Measurements from ENCODE around the gene SORCS1. TPM values are rescaled to one million over a fixed set of nuclear protein-coding genes. Genes with fewer than 3 reads are reported as not detected.

SORCS1 gene
- total RNA-seq, 1 experiment from 2014 or later, result 1.7 TPM

GRCh38 chr10:106897719-106898118 is 266.8 kb downstream of the SORCS1 start:
- no peak overlapping the region for H4K8ac ChIP-seq (replicated peaks; ENCODE audit: insufficient read length, low read depth, low read length)
- no peak overlapping the region for H3K27ac Mint-ChIP-seq
- no peak overlapping the region for H3T11ph ChIP-seq (ENCODE audit: low read length)
- H2AFZ ChIP-seq (ENCODE audit: low read length), result no peak overlapping the region
- no peak overlapping the region for H3K14ac ChIP-seq (ENCODE audit: insufficient read depth, low read length)
- H3K79me2 ChIP-seq (ENCODE audit: insufficient read depth, low read length), result no peaks in the 10 kb centered on the region
- no peaks in the 10 kb centered on the region for H3K79me1 ChIP-seq (ENCODE audit: insufficient read depth, low read depth, low read length, poor library complexity, severe bottlenecking)
- no peak for TF ChIP-seq CTCF (conservative IDR thresholded peaks at IDR 0.05)
- no peaks in the 10 kb centered on the region for H3K9me3 ChIP-seq (ENCODE audit: control insufficient read depth, low read depth, low read length)
- no peak overlapping the region for H4K91ac ChIP-seq (ENCODE audit: insufficient read length, low read depth, low read length)
- WGBS (ENCODE audit: extremely low coverage, insufficient read length, low lambda C conversion rate), result no CpG with 5 or more reads among the region's 7 CpGs
- no peak overlapping the region for H3K4me2 ChIP-seq (ENCODE audit: insufficient read depth, insufficient read length, low read length)
- no peaks in the 10 kb centered on the region for H3K27me3 ChIP-seq (ENCODE audit: insufficient read depth, low read length)
- no peak overlapping the region for H3K56ac ChIP-seq (ENCODE audit: insufficient read length, low read depth, low read length)
- H2BK120ac ChIP-seq (ENCODE audit: low read depth, low read length, poor library complexity, severe bottlenecking), result no peak overlapping the region
- no peaks in the 10 kb centered on the region for H3K4me1 ChIP-seq (ENCODE audit: insufficient read depth, low read length)
- H3K27ac ChIP-seq (ENCODE audit: insufficient read length, low read depth, low read length), result no peak overlapping the region
- no peak overlapping the region for H2BK15ac ChIP-seq (ENCODE audit: low read depth, low read length)
- no peak for DNase-seq
- no peaks in the 10 kb centered on the region for H4K20me1 ChIP-seq (ENCODE audit: control insufficient read depth, insufficient read depth, insufficient read length)
- H3K23ac ChIP-seq (ENCODE audit: insufficient read length, low read depth, low read length), result no peak overlapping the region
- no peaks in the 10 kb centered on the region for H3K23me2 ChIP-seq (ENCODE audit: insufficient read length, low read depth, low read length, poor library complexity, severe bottlenecking)
- no peak overlapping the region for H4K5ac ChIP-seq (ENCODE audit: insufficient read length, low read depth, low read length)
- 0 out of 4 replicates have a peak, but pooled peaks cover 0 to 2% of the 10 kb centered on the region in 2 experiments for H3K4me1 Mint-ChIP-seq
- H3K9me3 Mint-ChIP-seq, result no peaks in the 10 kb centered on the region
- no peak overlapping the region for H3K4ac ChIP-seq (ENCODE audit: low read depth, low read length)
- no peak overlapping the region for H2BK20ac ChIP-seq (ENCODE audit: low read depth, low read length, poor library complexity, severe bottlenecking)
- H2BK5ac ChIP-seq (ENCODE audit: insufficient read length, low read length), result no peak overlapping the region
- H3K36me3 Mint-ChIP-seq (ENCODE audit: insufficient read depth in 1 of 3, low read depth in 3 of 3), result no peaks in the 10 kb centered on the region
- H2BK12ac ChIP-seq (ENCODE audit: insufficient read length, low read depth, low read length), result no peak overlapping the region
- H3K18ac ChIP-seq (ENCODE audit: insufficient read length, low read depth, low read length), result no peak overlapping the region
- H2AK5ac ChIP-seq (ENCODE audit: insufficient read length, low read length), result no peak overlapping the region
- H3K4me3 Mint-ChIP-seq, result no peak overlapping the region
- no peak overlapping the region for H3K9ac ChIP-seq (ENCODE audit: extremely low read depth, insufficient read length, low read length)
- H3K27me3 Mint-ChIP-seq (ENCODE audit: low read depth), result no peaks in the 10 kb centered on the region; the same call in 1 of the 2 replicates

Measured in H9 (cell line).